SK-N-DZ (cell line): ENCODE measurements around the gene RGS11. TPM values are rescaled to one million over a fixed set of nuclear protein-coding genes. Genes with fewer than 3 reads are reported as not detected.

Source experiments
- DNase-seq: peaks from one replicate; pipeline ENCODE4 v3.0.0-alpha.2; 2015; ENCODE audit warnings: low spot score
- polyA plus RNA-seq, 2 experiments: library from polyadenylated mRNA; depleted of rRNA; stranded (reverse); fragments of >200 nt; gene quantifications; 2 replicates each; pipeline ENCODE4 v1.2.3, GENCODE V29; 2014

RGS11 gene
- polyA plus RNA-seq (2014; cell fraction: cytosol; rRNA removed), result 2.0 and 2.2 TPM in 2 replicates
- 15.1 and 20.2 TPM in 2 replicates for polyA plus RNA-seq (2014; cell fraction: nucleus; rRNA removed)

DNA sequence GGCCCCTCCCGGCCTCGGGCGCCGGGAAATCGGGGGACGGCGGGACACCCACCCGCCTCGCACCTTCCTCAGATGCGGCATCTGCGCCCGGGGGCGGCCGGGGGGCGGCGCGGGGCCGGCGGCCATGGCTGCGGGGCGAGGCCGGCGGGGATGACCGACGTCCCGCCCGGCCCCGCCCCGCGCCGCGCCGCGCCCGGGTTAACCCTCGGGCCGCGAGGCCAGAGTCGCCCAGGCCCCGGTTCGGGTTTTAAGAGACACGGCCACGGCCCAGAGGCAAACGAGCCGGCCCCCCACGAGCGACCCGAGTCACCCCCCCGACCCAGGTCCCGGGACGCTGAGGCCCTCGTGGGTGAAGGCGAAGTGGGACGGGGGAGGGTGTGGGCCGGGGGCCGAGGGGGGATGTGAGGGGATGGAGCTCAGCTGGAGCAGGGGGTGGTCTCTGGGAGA, at the start of gene RGS11:
Gene RGS11 (minus strand): TSS at position 159 of the 447 bp plus-strand sequence. CDS start 33 bp downstream, at position 126.
- no peak for DNase-seq

GRCh38 chr16:324451-325334, 48.9 kb upstream of the RGS11 start:
- DNase-seq, result no peak

- no peak for DNase-seq
Measured at GRCh38 chr16:324201-324450, 48.4 kb upstream of the RGS11 start.

- no peak for DNase-seq
Measured at GRCh38 chr16:322476-323143, 46.9 kb upstream of the RGS11 start.

GRCh38 chr16:321532-321931, 45.8 kb upstream of the RGS11 start:
- no peak for DNase-seq

DNA sequence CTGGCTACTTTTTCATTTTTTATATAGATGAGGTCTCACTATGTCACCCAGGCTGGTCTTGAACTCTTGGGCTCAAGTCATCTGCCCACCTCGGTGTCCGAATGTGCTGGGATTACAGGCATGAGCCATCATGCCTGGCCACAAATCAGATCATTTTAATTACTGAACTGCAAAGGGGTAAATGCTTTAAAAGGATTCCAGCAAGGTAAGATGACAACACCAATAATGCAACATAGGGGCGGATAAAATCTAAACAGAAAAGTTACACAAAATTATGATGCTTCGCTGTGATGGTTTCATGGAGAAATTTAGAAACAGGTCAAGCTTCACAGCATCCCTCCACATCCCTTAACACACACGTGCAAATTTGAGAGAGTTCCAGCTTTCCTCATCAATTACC, 44.5 kb upstream of the RGS11 start:
- DNase-seq, result no peak

- DNase-seq, result no peak
Measured at GRCh38 chr16:318628-319027, 42.9 kb upstream of the RGS11 start.

DNA sequence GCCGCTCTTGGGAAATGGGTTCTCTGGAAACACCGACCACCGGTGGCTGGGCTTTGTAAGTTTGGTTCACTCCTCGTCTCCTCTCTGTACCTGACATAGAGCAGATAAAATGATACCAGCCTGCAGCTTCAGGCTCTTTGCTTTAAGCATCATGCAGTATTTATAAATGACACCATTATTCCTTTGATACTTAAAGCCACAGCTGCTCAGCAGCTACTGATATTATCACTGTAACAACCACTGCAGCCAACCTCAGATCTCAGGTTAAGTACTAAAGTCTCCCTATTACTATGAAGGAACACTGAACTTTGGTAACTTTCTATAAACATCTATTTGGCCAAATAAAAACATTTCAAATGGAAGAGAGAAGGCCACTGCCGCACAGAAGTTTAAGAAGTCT, 41.8 kb upstream of the RGS11 start:
- DNase-seq, result no peak

- no peak for DNase-seq
Measured at GRCh38 chr16:316741-317464, 41.2 kb upstream of the RGS11 start.

- no peak for DNase-seq
Measured at GRCh38 chr16:314795-315299, 39.1 kb upstream of the RGS11 start.

DNA sequence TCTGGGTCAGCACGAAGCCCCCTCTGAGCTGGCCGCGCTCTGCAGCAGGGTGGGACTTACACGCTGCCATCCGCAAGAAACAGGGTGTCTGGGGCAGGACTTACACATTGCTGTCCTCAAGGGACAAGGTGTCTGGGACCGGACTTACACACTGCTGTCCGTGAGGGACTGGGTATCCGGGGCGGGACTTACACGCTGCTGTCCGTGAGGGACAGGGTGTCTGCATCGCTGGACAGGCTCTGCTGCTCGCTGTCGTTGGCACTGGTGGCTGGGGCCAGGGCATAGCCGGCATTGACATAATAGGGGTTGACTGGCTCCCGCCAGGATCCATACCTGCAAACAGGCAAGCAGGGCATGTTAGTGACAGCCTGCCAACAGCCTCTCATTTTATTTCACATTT, 38.6 kb upstream of the RGS11 start:
- no peak for DNase-seq

- DNase-seq, result no peak
Measured at GRCh38 chr16:311725-312124, 36.0 kb upstream of the RGS11 start.

DNA sequence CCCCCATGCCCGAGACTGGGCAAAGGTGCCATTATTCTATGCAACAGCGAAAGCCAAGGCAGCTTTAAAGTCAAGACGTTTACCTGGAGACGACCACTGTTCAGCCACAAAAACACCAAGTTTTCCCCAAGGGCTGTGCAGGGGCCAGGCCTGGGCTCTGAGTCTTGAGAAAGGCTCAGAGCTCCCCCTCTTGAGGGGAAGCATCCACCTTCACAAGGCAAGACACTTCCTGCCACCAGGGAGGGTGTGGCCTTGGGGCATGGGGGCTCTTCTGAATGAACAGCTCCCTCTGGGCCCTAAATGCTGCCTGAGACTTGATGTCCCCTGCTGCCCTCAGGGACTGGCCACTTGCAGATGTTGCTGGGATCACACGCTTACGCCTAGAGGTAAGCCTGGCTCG, 33.7 kb upstream of the RGS11 start:
- DNase-seq, result no peak

- no peak for DNase-seq
Measured at GRCh38 chr16:307691-308312, 32.1 kb upstream of the RGS11 start.

DNA sequence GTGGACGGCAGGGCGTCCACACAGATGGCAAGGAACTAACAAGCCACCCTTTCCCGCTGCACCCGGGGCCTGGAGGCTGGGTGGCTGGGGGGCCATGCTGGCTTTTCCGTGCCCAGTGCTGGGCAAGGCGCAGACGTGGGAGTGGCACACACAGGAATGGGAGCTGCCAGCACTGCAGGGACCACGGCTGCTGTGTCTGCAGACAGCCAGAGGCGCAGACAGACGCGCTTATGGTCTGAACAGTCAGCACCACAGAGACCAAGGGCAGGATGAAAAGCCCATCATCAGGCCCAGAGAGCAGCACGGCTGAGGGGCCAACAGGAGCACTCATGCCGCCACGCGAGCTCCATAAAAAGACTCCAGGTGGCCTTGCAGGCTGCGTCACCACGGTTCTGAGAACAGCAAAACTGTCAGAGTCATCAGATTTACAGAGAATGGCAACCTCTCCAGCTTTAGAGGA, 31.2 kb upstream of the RGS11 start:
- DNase-seq, result no peak

DNA sequence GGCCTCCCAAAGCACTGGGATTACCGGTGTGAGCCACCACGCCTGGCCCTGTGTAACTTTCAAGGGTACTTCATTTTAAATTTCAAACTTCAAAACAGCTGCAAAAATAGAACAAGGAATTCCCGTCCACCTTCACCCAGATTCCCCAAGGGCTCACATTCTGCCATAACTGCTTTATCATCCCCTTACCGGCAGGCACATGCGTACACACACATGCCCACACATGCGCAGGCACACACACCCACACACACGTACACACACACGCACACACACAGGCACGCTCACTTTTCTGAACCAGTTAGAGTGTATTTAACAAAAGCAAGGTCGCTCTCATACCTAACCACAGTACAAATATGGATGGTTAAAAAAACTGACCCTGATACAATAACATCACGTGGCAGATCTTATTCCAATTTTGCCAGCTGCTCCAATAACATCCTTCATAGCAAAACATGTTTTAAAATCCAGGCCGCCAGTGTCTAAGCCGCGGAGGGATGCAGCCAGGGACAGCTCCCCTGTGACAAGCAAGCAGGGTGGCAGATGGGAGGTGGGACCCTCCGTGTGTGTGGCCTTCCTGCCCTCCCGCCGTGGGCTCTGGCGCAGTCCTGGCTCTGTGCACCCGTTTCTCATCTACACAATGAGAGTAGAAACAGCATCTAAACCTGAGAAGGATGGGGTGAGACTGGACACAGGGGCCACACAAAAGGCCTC, 30.3 kb upstream of the RGS11 start:
- no peak for DNase-seq

DNA sequence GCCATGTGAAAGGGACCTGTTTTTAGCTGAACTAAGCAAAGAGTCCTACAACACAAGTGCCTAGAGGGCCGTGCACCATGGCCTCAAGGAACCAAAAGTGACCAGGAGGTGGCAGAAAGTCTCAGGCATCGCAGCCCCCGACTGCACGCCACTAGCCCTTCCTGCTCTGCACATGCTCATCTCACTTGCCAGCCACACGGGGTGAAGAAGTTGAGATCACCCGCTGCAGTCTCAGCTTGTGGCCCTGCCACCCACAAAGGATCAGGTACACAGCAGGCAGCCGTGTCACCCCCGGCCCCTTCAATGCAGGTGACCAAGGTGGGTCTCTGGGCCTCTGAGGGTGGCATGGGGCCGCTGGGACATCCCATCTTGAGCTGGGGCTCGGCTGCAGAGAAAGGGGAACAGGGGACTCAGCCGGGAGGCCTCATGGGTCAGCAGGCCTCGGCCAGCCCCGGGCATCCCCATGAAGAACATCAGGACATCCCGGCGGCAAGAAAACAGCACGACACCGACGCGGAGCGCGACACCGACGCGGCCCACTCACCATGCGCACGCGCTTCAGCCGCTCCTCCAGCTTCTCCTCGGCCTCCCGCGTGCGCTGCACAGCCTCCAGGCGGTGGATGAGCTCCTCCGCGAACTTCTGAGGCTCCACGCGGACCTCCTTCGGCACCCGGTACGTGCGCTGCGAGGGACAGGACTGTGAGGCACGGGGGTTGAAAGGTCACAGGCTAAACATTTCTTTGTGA, 28.2 kb upstream of the RGS11 start:
- no peak for DNase-seq

DNA sequence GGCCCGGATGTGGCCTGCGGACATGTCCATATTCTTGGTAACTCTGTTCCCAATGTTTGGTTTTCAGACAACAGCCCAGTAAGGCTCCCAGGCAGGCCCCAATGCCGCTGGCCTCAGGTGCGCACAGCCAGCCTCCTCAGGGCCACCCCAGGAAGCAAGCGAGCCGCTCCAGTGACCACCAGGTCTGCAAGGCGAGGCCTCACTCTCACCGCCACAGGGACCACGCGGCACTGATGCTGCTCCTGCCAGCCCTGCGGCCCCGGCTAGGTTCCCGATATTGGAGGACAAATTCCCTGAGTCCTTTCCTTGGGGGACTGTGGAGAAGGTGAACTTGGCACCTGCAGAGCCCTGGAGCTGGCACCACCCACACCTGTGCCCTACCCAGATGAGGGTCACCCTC, 26.2 kb upstream of the RGS11 start:
- no peak for DNase-seq

DNA sequence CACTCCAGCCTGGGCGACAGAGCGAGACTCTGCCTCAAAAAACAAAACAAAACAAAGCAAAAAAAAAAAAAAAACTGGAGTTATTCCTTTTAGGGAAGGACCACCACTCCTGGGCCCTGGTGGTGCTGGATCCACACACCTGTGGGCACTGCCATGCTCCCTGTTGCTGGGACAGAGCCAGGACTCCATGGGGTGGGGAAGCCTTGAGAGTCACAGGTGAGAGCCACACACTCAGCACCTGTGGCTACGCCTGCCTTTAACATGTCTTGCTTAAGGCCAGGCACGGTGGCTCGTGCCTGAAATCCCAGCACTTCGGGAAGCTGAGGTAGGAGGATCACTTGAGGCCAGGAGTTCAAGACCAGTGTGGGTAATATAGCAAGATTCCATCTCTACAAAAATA, 25.5 kb upstream of the RGS11 start:
- no peak for DNase-seq

DNA sequence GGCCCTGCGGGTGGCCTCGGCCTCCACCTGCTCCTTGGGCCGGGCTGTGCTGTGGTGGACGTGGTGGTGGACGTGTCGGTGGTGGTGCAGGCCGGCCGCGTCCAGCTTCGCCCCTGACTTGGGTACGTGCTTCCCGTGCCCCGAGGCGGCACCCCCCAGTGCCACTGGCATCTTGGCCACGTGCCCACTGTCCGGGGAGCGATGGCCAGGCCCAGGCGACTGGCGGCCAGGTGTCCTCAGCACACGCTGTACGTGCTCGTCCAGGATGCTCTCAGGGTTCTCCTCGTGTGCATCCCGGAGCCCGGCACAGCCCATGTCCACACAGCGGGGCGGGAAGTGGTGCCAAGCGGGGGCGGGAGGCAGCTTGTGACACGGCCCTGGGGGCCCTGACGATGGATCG, 22.1 kb upstream of the RGS11 start:
- DNase-seq, result no peak
